HUES48 (cell line): ENCODE data around the gene ITGA5.

ENCODE experiments used
- H3K27ac ChIP-seq: one replicate; pipeline ENCODE4 v1.7.0; 2013; ENCODE audit warnings: low read depth, low read length, inconsistent platforms
- H3K27me3 ChIP-seq: 2 replicates; pipeline ENCODE4 v1.6.1; 2013; ENCODE audit warnings: mild to moderate bottlenecking, low read length; ENCODE audit not compliant: control insufficient read depth, insufficient read depth
- H3K36me3 ChIP-seq: 2 replicates; pipeline ENCODE4 v1.6.1; 2013; ENCODE audit warnings: low read length; ENCODE audit not compliant: control insufficient read depth, insufficient read depth
- H3K4me1 ChIP-seq: 2 replicates; pipeline ENCODE4 v1.6.1; 2013; ENCODE audit warnings: mild to moderate bottlenecking, low read length; ENCODE audit not compliant: control insufficient read depth, insufficient read depth
- H3K4me3 ChIP-seq: 2 replicates; pipeline ENCODE4 v1.5.1; 2013; ENCODE audit warnings: mild to moderate bottlenecking, low read depth, low read length
- H3K9ac ChIP-seq: 2 replicates; pipeline ENCODE4 v1.6.1; 2013; ENCODE audit warnings: mild to moderate bottlenecking, low read depth, low read length, moderate library complexity
- H3K9me3 ChIP-seq: 2 replicates; pipeline ENCODE4 v1.6.1; 2013; ENCODE audit warnings: low read length; ENCODE audit not compliant: control insufficient read depth, insufficient read depth

ITGA5 gene

GRCh38 chr12:54394281-54394719, 24.8 kb downstream of the ITGA5 start:
- Histone ChIP-seq H3K9ac (no peak overlapping the region), H3K27ac (no peak overlapping the region), H3K36me3 (peaks cover 18% of the 10 kb centered on the region; the same call in 1 of the 2 replicates), H3K9me3 (no peaks in the 10 kb centered on the region), H3K4me1 (peaks cover 19% of the 10 kb centered on the region), H3K27me3 (peaks cover 6% of the 10 kb centered on the region; the same call in 1 of the 2 replicates), H3K4me3 (no peak overlapping the region)

- H3K4me1 ChIP-seq: peaks cover 24% of the 10 kb centered on the region
- H3K9me3 ChIP-seq: no peaks in the 10 kb centered on the region
- no peak overlapping the region for H3K4me3 ChIP-seq
- peaks cover 6% of the 10 kb centered on the region; the same call in 1 of the 2 replicates for H3K27me3 ChIP-seq
- H3K27ac ChIP-seq: no peak overlapping the region
- H3K9ac ChIP-seq: no peak overlapping the region
- H3K36me3 ChIP-seq: peaks cover 18% of the 10 kb centered on the region; the same call in 1 of the 2 replicates
These were observed 25.3 kb downstream of the ITGA5 start for GRCh38 chr12:54393743-54394142.

DNA sequence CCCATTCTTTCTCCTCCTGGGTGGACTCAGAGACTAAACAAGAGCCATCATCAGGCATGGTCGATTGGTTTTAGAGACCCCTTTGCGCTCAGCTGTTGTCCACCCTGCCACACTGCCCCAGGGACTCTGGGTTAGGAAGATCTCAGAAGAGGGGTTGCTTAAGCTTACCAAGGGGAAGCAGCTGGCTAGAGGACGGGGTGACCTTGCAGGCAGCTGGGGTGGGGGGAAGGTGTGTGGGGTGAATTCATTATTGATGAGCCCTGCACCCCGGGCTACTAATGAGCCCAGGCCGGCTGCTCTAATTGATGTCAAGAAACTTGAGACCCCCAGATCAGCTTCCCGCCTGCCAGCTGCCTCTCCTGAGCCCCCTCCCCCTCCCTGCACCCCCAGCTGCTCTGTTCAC, 25.9 kb downstream of the ITGA5 start:
- Histone ChIP-seq H3K4me3 (no peak overlapping the region), H3K9me3 (no peaks in the 10 kb centered on the region), H3K9ac (no peak overlapping the region), H3K27ac (no peak overlapping the region), H3K36me3 (peaks cover 15% of the 10 kb centered on the region; the same call in 1 of the 2 replicates), H3K27me3 (peaks cover 6% of the 10 kb centered on the region; the same call in 1 of the 2 replicates), H3K4me1 (peaks cover 30% of the 10 kb centered on the region)

DNA sequence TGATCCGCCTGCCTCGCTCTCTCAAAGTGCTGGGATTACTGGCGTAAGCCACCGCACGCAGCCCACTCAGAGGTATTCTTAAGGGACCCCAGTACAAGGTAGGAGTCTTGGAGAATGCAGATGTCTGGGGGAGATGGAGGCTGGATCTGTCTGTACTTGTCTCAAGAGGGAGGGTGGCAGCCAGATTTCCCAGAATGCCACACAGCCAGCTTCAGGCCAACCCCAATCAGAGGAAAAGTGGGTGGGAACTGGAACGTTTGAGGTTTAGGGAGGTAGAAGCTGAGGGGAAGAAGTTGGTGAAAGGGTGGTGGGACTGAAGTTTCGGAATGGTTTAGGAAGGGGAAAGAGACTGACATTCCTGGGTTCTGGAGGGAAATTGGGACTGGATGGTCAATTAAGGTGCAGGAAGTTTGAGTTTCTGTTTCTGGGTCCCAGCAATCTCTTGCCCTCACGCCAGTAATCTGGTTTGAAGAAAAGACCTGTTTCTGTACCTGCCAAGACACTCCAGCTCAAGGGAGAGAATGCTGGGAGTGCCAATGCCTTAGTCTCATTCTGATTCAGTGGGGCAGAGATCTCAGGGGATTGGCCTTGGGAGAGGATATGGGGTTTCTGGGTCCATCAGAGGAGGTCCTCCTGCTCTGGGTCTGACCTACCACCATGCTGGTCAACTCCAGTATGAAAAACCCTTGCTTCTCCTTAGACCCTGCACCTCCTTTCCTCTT, 26.4 kb downstream of the ITGA5 start:
- H3K9me3 ChIP-seq: no peaks in the 10 kb centered on the region
- peaks cover 35% of the 10 kb centered on the region for H3K4me1 ChIP-seq
- peaks cover 12% of the 10 kb centered on the region; the same call in 1 of the 2 replicates for H3K36me3 ChIP-seq
- H3K27ac ChIP-seq: no peak overlapping the region
- no peak overlapping the region for H3K9ac ChIP-seq
- H3K27me3 ChIP-seq: peaks cover 6% of the 10 kb centered on the region; the same call in 1 of the 2 replicates
- H3K4me3 ChIP-seq: no peak overlapping the region

- no peak overlapping the region for H3K9ac ChIP-seq
- H3K4me3 ChIP-seq: peak overlapping the region; percentile 84
These were observed 28.2 kb downstream of the ITGA5 start for GRCh38 chr12:54390668-54391551.

GRCh38 chr12:54390176-54390667, 28.8 kb downstream of the ITGA5 start:
- Histone ChIP-seq H3K4me3 (peak overlapping the region; percentile 84), H3K27me3 (peaks cover 6% of the 10 kb centered on the region; the same call in 1 of the 2 replicates), H3K9me3 (no peaks in the 10 kb centered on the region), H3K4me1 (peaks cover 57% of the 10 kb centered on the region), H3K9ac (no peak overlapping the region), H3K27ac (no peak overlapping the region), H3K36me3 (no peaks in the 10 kb centered on the region)

More at GRCh38 chr12:54390668-54391551, 28.2 kb downstream of the ITGA5 start:
- Histone ChIP-seq H3K27ac (peak overlapping the region; percentile 55), H3K36me3 (peaks cover 3% of the 10 kb centered on the region; the same call in 1 of the 2 replicates), H3K4me1 (peaks cover 53% of the 10 kb centered on the region), H3K27me3 (peaks cover 6% of the 10 kb centered on the region; the same call in 1 of the 2 replicates), H3K9me3 (no peaks in the 10 kb centered on the region)

GRCh38 chr12:54389607-54390175, 29.4 kb downstream of the ITGA5 start:
- peaks cover 62% of the 10 kb centered on the region for H3K4me1 ChIP-seq
- H3K27ac ChIP-seq: no peak overlapping the region
- no peak overlapping the region for H3K9ac ChIP-seq
- no peaks in the 10 kb centered on the region for H3K36me3 ChIP-seq
- H3K27me3 ChIP-seq: peaks cover 6% of the 10 kb centered on the region; the same call in 1 of the 2 replicates
- no peaks in the 10 kb centered on the region for H3K9me3 ChIP-seq
- H3K4me3 ChIP-seq: peak overlapping the region; percentile 84

DNA sequence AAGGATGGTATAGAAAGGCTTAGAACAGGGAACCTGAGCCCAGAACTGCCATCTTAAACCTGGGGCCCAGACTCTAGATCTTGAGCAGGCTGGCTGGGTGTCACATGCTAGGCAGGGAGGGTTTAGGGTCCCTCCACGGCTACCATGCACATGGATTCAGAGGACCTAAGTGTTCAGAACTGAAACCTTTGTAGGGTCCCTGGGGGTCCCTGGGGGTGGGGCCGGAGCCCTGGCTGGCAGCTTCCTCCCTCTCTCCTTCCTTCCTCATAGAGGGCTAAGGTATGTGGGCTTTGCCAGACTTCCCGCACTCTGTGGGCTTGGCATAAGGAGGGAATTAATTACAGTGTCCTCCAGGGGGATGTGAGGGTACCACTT, 29.9 kb downstream of the ITGA5 start:
- Histone ChIP-seq H3K4me3 (no peak overlapping the region), H3K36me3 (no peaks in the 10 kb centered on the region), H3K9me3 (no peaks in the 10 kb centered on the region), H3K27ac (peak overlapping the region; percentile 43), H3K4me1 (peaks cover 68% of the 10 kb centered on the region), H3K9ac (no peak overlapping the region), H3K27me3 (peaks cover 6% of the 10 kb centered on the region; the same call in 1 of the 2 replicates)

GRCh38 chr12:54388237-54389133, 30.6 kb downstream of the ITGA5 start:
- Histone ChIP-seq H3K9me3 (no peaks in the 10 kb centered on the region), H3K4me1 (peaks cover 66% of the 10 kb centered on the region), H3K9ac (no peak overlapping the region), H3K4me3 (no peak overlapping the region), H3K27ac (peak overlapping the region; percentile 58), H3K36me3 (no peaks in the 10 kb centered on the region), H3K27me3 (peaks cover 6% of the 10 kb centered on the region; the same call in 1 of the 2 replicates)

DNA sequence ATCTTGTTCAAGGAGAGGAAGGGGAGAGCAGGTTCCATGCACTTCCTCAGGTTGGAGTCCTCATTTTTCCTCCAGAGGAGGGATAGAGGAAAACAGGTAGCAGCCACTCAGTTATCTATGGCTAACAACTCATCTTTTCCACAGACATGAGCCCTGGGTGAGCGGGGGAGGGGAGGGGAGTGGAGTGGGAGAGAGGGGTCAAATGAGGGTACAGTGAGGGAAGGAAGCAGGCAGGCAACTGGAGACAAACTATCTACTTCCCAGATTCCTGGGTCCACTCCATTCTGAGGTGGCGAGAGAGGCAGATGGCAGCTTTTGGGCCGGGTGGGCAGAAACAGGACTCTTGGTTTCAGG, 32.0 kb downstream of the ITGA5 start:
- no peak overlapping the region for H3K9ac ChIP-seq
- 0 out of 2 replicates have a peak, but pooled peaks cover 2% of the 10 kb centered on the region for H3K36me3 ChIP-seq
- H3K27me3 ChIP-seq: no peaks in the 10 kb centered on the region
- H3K4me3 ChIP-seq: no peak overlapping the region
- H3K27ac ChIP-seq: peak overlapping the region; percentile 60
- peaks cover 64% of the 10 kb centered on the region for H3K4me1 ChIP-seq
- no peaks in the 10 kb centered on the region for H3K9me3 ChIP-seq
